Measurements from ENCODE around the gene COMMD10. TPM values are rescaled to one million over a fixed set of nuclear protein-coding genes. Genes with fewer than 3 reads are reported as not detected.

The COMMD10 gene
- total RNA-seq, 4 donors from 2014 or later = 17.6 to 35.7 (median 25.7) TPM

GRCh38 chr5:116340799-116341198 lies 256.0 kb downstream of the COMMD10 start:
- Histone ChIP-seq H3K4me3 (no peak overlapping the region), H3K9me3 (peaks cover 0 to 14% (median 3%) of the 10 kb centered on the region in 4 donors), H3K4me1 (no peaks in the 10 kb centered on the region), H3K27me3 (no peaks in the 10 kb centered on the region), H3K36me3 (no peaks in the 10 kb centered on the region), H3K27ac (replicated peaks in 1 of 4) (no peak overlapping the region)
- WGBS = 92% methylated on average over 2 of the region's 2 CpGs
- TF ChIP-seq EP300 (IDR thresholded peaks at IDR 0.05) = no peak
- TF ChIP-seq POLR2AphosphoS5 (IDR thresholded peaks at IDR 0.05) = no peak
- no peak for TF ChIP-seq CTCF (IDR thresholded peaks at IDR 0.05)
- no peak for TF ChIP-seq POLR2A (IDR thresholded peaks at IDR 0.05; ENCODE audit: low read depth)
- DNase-seq (ENCODE audit: extremely low spot score) = no peak
- intact Hi-C loops (cut with DNase I) = no loop called here

Small RNA genes within 50 kb of the gene (small RNA-seq; reads per million reads assigned to genes)
- 0 reads per million in 3 donors for gene HMGN2P27
- gene RNU6-644P = 0 reads per million in 3 donors

Other genes starting within 250 kb of the COMMD10 start
- gene ATG12, start 243.5 kb upstream of the COMMD10 start, total RNA-seq = 10 to 100 TPM; 26.7 to 45.1 (median 37.8) TPM
- gene AP3S1, start 243.1 kb upstream of the COMMD10 start, total RNA-seq = 10 to 100 TPM; 44.2 to 74.2 (median 58.9) TPM
- gene LVRN, start 122.5 kb upstream of the COMMD10 start, total RNA-seq = 10 to 100 TPM in 1 of 4 donors, 1 to 10 TPM in 3; 1.3 to 11.2 (median 3.4) TPM
- not detected for gene ARL14EPL, start 52.6 kb upstream of the COMMD10 start, total RNA-seq